ENCODE results near the gene MUC6.

Gene MUC6, protein sequence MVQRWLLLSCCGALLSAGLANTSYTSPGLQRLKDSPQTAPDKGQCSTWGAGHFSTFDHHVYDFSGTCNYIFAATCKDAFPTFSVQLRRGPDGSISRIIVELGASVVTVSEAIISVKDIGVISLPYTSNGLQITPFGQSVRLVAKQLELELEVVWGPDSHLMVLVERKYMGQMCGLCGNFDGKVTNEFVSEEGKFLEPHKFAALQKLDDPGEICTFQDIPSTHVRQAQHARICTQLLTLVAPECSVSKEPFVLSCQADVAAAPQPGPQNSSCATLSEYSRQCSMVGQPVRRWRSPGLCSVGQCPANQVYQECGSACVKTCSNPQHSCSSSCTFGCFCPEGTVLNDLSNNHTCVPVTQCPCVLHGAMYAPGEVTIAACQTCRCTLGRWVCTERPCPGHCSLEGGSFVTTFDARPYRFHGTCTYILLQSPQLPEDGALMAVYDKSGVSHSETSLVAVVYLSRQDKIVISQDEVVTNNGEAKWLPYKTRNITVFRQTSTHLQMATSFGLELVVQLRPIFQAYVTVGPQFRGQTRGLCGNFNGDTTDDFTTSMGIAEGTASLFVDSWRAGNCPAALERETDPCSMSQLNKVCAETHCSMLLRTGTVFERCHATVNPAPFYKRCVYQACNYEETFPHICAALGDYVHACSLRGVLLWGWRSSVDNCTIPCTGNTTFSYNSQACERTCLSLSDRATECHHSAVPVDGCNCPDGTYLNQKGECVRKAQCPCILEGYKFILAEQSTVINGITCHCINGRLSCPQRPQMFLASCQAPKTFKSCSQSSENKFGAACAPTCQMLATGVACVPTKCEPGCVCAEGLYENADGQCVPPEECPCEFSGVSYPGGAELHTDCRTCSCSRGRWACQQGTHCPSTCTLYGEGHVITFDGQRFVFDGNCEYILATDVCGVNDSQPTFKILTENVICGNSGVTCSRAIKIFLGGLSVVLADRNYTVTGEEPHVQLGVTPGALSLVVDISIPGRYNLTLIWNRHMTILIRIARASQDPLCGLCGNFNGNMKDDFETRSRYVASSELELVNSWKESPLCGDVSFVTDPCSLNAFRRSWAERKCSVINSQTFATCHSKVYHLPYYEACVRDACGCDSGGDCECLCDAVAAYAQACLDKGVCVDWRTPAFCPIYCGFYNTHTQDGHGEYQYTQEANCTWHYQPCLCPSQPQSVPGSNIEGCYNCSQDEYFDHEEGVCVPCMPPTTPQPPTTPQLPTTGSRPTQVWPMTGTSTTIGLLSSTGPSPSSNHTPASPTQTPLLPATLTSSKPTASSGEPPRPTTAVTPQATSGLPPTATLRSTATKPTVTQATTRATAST (N-terminal part only)

DNA sequence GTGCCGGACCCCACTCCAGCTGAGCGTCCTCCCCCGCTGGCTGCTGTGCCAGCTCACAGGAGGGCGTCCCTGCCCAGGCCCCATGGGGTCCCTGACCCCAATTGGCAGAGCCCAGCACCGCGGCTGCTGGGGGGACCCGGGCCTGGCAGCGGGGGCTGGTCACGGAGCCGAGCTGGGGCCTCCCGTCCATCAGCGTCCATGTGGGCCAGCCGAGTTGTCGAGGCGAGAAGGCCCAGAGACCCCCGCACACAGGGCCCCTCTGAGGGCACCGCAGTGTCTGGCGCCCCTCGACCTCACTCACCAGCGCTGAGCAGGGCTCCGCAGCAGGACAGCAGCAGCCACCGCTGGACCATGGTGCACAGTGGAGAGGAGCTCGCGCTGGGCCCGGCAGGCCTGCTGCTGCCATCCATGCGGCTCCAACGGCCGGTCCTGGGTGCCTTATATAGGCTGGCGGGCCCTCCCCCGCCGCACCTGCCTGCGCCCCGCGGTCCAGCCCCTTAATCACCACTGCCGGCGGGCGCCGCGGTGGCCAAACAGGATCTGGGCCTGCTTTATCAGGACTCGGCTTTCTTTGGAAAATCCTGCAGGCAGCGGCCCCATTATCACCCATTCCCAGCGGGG is at the start of gene MUC6:
TSS of gene MUC6 (minus strand) at position 416 of the 621 bp plus-strand sequence. CDS start at position 353, 63 bp downstream.
- DNase-seq (ENCODE audit: low read depth in 4 of 4, low spot score in 1 of 4): no peak

DNA sequence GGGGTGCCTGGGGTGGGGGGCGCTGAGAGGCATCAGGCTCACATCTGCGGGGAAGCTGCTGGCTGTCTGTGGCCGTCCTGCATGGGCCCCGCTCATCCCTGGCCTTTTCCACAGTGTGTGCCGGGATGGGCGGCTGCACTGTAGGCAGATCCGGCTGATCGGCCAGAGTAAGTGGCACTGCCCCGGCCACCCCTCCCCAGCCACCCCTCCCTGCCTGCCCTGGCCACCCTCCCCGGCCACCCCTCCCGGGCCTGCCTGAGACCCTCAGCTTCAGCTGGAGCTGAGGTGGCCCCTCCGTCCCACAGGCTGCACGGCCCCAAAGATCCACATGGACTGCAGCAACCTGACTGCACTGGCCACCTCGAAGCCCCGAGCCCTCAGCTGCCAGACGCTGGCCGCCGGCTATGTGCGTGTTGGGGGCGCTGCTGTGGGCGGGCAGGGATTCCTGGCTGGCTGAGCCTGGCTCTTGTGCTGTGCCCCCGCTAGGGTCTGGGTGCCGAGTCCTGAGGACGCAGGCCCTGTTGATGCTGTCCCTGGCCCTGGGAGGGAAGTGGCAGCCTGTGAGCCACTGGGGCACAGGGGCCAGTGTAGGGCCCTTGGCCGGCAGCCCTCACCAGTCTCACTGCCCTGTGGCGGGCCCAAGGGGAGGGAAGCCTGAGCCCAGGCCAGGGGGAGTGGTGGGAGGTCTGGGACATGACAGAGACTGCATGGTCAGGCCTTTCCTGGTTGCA is 49.1 kb upstream of the MUC6 start:
- no peak for DNase-seq (ENCODE audit: low read depth in 4 of 4, low spot score in 1 of 4)

DNA sequence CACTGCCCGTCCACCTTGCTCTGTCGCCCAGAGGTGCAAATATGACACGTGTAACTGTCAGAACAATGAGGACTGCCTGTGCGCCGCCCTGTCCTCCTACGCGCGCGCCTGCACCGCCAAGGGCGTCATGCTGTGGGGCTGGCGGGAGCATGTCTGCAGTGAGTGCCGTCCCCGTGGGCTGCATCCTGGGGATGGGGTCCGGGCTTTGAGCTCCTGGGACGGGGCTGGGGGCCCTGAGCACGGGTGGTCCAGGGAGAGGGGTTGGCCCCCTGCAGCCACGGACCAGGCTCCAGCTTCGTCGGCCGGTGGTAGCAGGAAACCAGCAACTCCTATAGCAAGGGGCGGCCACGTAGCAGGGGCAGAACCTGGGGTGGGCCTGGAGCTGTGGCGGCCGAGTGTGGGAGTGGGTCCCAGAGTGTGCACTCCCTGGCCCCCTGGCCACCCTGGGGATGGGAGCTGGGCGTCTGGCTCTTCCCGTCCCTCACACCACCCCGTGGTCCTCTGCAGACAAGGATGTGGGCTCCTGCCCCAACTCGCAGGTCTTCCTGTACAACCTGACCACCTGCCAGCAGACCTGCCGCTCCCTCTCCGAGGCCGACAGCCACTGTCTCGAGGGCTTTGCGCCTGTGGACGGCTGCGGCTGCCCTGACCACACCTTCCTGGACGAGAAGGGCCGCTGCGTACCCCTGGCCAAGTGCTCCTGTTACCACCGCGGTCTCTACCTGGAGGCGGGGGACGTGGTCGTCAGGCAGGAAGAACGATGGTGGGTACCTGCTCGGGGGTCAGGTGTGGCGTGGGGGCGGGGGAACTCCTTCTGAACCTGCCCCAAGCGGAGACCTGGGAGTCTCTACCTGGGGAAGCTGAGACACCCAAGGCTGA is 48.3 kb upstream of the MUC6 start:
- no peak for DNase-seq (ENCODE audit: low read depth in 4 of 4, low spot score in 1 of 4)

GRCh38 chr11:1083621-1084551 is 47.4 kb upstream of the MUC6 start:
- DNase-seq (ENCODE audit: low read depth in 4 of 4, low spot score in 1 of 4): no peak

DNA sequence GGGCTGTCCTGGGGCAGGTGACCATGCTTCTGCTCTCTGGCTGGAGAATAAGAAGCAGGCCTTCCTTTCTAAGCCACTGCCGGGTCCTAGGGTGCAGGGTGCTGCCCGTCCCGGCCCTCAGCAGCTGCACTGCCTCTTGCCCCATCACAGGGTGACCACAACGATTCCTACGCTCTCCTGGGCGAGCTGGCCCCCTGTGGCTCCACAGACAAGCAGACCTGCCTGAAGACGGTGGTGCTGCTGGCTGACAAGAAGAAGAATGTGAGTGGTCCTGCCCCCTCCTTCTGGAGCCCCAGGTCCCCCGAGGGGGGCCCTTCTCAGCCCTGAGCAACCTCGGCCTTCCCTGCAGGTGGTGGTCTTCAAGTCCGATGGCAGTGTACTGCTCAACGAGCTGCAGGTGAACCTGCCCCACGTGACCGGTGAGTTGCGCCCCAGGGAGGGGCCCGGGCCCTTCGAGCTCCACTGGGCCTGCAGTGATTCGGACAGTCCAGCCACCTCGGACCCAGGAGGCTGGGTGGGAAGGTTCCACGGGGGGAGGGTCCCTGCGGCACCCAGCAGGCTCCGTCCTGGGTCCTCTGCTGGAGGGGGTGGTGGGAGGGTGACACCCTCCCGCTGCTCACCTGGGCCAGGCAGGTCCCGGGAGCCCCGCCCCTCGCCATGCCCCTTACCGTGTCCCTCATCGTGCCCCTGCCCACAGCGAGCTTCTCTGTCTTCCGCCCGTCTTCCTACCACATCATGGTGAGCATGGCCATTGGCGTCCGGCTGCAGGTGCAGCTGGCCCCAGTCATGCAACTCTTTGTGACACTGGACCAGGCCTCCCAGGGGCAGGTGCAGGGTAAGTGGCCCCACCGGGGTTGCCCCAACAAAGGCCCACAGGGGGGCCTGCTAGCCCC is 46.5 kb upstream of the MUC6 start:
- no peak for DNase-seq (ENCODE audit: low read depth in 4 of 4, low spot score in 1 of 4)

DNA sequence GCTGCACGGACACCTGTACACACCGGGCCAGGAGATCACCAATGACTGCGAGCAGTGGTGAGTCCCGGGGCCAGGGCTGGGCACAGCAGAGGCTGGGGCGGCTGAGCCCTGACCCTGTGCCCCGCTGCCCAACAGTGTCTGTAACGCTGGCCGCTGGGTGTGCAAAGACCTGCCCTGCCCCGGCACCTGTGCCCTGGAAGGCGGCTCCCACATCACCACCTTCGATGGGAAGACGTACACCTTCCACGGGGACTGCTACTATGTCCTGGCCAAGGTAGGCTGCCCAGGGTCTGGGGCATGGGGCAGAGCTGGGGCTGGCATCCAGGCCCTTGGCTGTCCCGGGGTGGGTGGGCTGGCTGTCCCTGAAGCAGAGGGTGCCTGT is 45.8 kb upstream of the MUC6 start:
- no peak for DNase-seq (ENCODE audit: low read depth in 4 of 4, low spot score in 1 of 4)

DNA sequence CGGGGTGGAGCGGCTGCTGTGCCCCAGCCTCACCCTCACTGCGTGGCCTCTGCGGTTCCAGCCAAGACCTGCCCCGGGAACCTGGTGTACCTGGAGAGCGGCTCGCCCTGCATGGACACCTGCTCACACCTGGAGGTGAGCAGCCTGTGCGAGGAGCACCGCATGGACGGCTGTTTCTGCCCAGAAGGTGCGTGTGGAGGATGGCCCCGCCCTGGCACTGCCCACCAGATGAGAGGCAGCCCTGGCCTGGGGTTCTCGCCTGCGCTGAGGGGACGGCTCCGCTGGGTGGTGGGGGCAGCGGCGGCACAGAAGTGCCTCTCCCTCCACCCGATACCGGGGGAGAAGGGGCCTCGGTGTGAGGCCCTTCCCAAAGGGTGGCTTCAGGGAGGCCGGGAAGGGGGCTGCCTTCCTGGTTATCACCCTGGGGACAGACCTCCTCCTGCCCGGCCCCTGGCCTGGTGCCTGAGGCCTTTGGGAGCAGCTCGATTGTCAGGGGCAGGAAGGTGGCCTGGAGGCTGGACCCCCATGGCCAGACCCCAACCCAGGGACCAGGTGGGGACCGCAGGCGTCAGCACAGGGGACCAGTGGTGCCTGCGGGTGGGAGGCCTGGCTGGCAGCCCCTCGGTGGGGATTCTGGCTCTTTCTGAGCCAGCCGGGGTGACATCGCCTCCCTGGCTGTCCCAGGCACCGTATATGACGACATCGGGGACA is 45.2 kb upstream of the MUC6 start:
- no peak for DNase-seq (ENCODE audit: low read depth in 4 of 4, low spot score in 1 of 4)

DNA sequence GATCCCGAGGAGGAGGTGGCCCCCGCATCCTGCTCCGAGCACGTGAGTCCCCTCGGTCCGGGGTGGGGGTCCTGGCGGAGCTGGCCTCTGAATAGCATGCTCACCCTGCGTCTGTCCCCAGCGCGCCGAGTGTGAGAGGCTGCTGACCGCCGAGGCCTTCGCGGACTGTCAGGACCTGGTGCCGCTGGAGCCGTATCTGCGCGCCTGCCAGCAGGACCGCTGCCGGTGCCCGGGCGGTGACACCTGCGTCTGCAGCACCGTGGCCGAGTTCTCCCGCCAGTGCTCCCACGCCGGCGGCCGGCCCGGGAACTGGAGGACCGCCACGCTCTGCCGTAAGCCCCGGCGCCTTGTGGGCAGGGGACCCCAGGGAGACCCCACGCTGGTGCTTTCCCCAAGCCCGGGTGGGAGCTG is 41.7 kb upstream of the MUC6 start:
- no peak for DNase-seq (ENCODE audit: low read depth in 4 of 4, low spot score in 1 of 4)

GRCh38 chr11:1077417-1078119 is 41.0 kb upstream of the MUC6 start:
- no peak for DNase-seq (ENCODE audit: low read depth in 4 of 4, low spot score in 1 of 4)

DNA sequence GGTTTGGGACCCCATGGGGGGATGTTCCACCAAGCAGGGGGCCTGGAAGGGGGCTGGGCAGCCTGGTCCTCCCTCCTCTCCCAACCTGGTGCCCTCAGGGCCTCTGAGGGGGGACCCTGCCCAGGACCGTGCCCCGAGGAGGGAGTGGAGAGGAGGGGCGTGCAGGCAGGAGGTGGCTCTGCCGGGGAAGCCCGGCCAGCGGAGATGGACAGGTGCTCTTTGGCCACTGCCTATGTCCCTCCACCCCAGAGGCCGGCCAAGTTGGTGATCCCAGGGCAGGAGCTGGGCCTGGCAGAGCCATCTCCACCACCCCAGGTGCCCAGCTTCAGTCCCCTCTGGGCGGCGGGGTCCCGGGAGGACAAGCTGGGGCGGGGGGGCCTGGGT is 40.5 kb upstream of the MUC6 start:
- no peak for DNase-seq (ENCODE audit: low read depth in 4 of 4, low spot score in 1 of 4)

DNA sequence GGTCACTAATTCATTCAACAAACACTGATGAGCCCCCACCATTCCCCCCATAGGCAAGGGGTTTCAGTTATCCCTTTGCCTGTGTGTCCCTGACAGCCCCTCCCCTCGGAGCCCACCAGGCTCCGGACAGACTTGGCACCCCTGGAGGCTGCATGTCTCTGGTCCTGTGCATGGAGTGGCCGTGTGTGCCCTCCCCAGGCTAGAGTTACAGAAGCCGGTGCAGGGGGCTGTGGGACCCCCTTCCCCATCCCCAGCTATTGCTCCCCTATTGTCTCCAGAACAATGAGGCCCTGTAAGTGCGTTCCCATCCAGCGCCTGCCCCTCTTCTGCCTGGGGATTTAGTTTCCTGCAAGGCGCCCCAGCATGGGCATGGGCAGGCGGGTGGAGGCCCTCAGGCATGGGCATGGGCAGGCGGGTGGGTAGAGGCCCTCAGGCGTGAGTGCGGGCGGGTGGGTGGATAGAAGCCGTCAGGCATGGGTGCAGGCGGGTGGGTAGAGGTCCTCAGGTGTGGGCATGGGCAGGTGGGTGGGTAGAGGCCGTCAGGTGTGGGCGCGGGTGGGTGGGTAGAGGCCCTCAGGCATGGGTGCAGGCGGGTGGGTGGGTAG is 39.6 kb upstream of the MUC6 start:
- no peak for DNase-seq (ENCODE audit: low read depth in 4 of 4, low spot score in 1 of 4)

- no peak for DNase-seq (ENCODE audit: low read depth in 4 of 4, low spot score in 1 of 4)
Measured at GRCh38 chr11:1075341-1075911, 38.9 kb upstream of the MUC6 start.

DNA sequence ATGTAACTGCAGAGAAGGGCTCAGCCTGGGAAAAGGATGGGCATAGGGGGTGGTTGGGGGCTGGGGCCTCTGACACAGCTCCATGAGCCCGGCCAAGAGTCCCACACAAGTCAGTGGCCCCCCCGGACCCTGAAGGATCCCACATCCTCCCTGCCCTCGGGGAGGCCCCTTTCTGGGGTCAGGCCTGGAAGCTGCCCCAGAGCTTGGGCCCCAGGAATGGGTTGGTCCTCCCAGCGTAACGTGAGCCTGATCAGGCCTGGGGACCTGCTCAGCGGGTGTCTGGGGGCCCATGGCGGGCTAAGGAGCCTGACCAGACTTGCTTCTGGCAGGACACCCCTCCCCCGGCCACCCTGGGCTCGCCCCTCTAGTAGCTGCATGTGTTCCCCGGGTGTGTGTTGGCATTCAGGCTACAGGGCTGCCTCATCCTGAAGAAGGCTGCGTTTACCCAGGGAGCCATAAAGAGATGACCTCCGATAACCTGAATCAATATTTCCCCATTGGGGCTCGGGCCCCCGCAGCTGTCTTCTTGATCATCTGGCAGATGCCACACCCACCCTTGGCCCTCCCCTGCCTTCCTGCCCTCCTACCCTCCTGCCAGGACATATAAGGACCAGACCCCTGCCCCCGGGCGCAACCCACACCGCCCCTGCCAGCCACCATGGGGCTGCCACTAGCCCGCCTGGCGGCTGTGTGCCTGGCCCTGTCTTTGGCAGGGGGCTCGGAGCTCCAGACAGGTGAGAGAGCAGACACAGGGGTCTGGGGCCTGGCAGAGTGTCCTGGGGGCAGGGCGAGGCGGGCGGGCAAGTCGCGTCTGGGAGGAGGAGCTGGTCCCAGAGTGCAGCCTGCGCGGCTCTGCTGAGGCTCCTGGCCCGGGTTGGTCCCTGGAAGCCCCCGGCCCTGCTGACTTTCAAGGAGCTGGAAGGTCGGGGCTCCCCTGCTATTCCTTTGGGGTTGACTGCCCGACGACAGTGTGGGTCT is 38.0 kb upstream of the MUC6 start, which contains the start of gene MUC2:
TSS of gene MUC2 (plus strand) at position 631 of the 978 bp plus-strand sequence.
- no peak for DNase-seq (ENCODE audit: low read depth in 4 of 4, low spot score in 1 of 4)

DNA sequence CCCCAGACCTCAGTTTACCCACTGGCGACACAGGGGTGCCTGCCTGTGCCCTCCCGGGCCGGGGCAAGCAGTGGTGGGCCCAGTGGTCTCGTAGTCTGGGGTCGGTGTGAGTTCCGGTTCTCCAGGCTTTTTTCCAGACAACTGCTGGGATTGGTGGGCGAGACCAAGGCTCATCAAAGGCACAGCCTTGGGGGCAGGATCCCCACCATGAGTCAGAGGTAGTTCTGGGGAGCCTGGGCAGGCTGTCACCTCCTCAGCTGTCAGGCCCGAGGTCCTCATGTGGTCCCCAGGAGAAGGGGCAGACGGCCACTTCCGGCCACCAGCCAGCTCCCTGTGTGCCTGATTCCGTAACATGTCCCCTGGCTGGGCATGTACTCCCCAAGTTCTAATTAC is 37.3 kb upstream of the MUC6 start:
- no peak for DNase-seq (ENCODE audit: low read depth in 4 of 4, low spot score in 1 of 4)

Measured in stimulated activated CD4-positive, alpha-beta T cell treated with anti-CD3 and anti-CD28 coated beads, Interleukin-1b, Interleukin-23, amount 100 ng/mL, for 24 hours (primary cell).